ENCODE results near the gene PATJ.
"Not testable (repeated sequence)": the region's sequence is repeated elsewhere in the genome, so short reads cannot be mapped to it uniquely, and the experiment has no call there.

PATJ gene

GRCh38 chr1:61956784-61957183 is 214.5 kb downstream of the PATJ start:
- no peak overlapping the region for H3K4me3 ChIP-seq (ENCODE audit: insufficient read depth, low read length, poor library complexity, severe bottlenecking)
- no peaks in the 10 kb centered on the region for H4K20me1 ChIP-seq (ENCODE audit: low read depth, low read length)
- H3K27me3 ChIP-seq (ENCODE audit: low read length), result no peaks in the 10 kb centered on the region
- H3K79me2 ChIP-seq (ENCODE audit: insufficient read depth, low read length), result no peaks in the 10 kb centered on the region
- H3K27ac ChIP-seq (ENCODE audit: low read depth, low read length), result no peak overlapping the region
- no peak overlapping the region for H3K9ac ChIP-seq (ENCODE audit: low read length)
- H3K36me3 ChIP-seq (ENCODE audit: low read length), result no peaks in the 10 kb centered on the region
- no peaks in the 10 kb centered on the region for H3K9me2 ChIP-seq (replicated peaks; ENCODE audit: insufficient read depth, low read length)
- no peak for TF ChIP-seq EZH2phosphoT487 (conservative IDR thresholded peaks at IDR 0.05; ENCODE audit: low read length)
- TF ChIP-seq CTCF (IDR thresholded peaks at IDR 0.05; ENCODE audit: insufficient read depth, low read length, poor library complexity, severe bottlenecking), result no peak
- no peaks in the 10 kb centered on the region for H3K9me3 ChIP-seq (ENCODE audit: insufficient read depth, low read length)
- no peaks in the 10 kb centered on the region for H3F3A ChIP-seq (ENCODE audit: insufficient read depth)
- H3K4me2 ChIP-seq (ENCODE audit: low read depth, low read length, poor library complexity, severe bottlenecking), result no peak overlapping the region
- H2AFZ ChIP-seq (ENCODE audit: low read depth, low read length, severe bottlenecking), result no peak overlapping the region

GRCh38 chr1:61961009-61961408 is 218.7 kb downstream of the PATJ start:
- Histone ChIP-seq H3K27ac (ENCODE audit: low read depth, low read length) (no peak overlapping the region), H3K4me3 (ENCODE audit: insufficient read depth, low read length, poor library complexity, severe bottlenecking) (no peak overlapping the region), H3K9ac (ENCODE audit: low read length) (no peak overlapping the region), H2AFZ (ENCODE audit: low read depth, low read length, severe bottlenecking) (no peak overlapping the region), H3K9me2 (replicated peaks; ENCODE audit: insufficient read depth, low read length) (no peaks in the 10 kb centered on the region), H3K27me3 (ENCODE audit: low read length) (no peaks in the 10 kb centered on the region), H3K4me2 (ENCODE audit: low read depth, low read length, poor library complexity, severe bottlenecking) (no peak overlapping the region), H3K79me2 (ENCODE audit: insufficient read depth, low read length) (no peaks in the 10 kb centered on the region), H4K20me1 (ENCODE audit: low read depth, low read length) (no peaks in the 10 kb centered on the region), H3F3A (ENCODE audit: insufficient read depth) (no peaks in the 10 kb centered on the region), H3K36me3 (ENCODE audit: low read length) (no peaks in the 10 kb centered on the region), H3K9me3 (ENCODE audit: insufficient read depth, low read length) (no peaks in the 10 kb centered on the region)
- TF ChIP-seq EZH2phosphoT487 (conservative IDR thresholded peaks at IDR 0.05; ENCODE audit: low read length) (no peak), CTCF (IDR thresholded peaks at IDR 0.05; ENCODE audit: insufficient read depth, low read length, poor library complexity, severe bottlenecking) (no peak)

- no peak overlapping the region for H3K4me2 ChIP-seq (ENCODE audit: low read depth, low read length, poor library complexity, severe bottlenecking)
- H3K36me3 ChIP-seq (ENCODE audit: low read length), result no peaks in the 10 kb centered on the region
- H3K9ac ChIP-seq (ENCODE audit: low read length), result no peak overlapping the region
- TF ChIP-seq EZH2phosphoT487 (conservative IDR thresholded peaks at IDR 0.05; ENCODE audit: low read length) (no peak), CTCF (IDR thresholded peaks at IDR 0.05; ENCODE audit: insufficient read depth, low read length, poor library complexity, severe bottlenecking) (no peak)
- no peak overlapping the region for H2AFZ ChIP-seq (ENCODE audit: low read depth, low read length, severe bottlenecking)
- no peaks in the 10 kb centered on the region for H3F3A ChIP-seq (ENCODE audit: insufficient read depth)
- no peaks in the 10 kb centered on the region for H4K20me1 ChIP-seq (ENCODE audit: low read depth, low read length)
- no peak overlapping the region for H3K27ac ChIP-seq (ENCODE audit: low read depth, low read length)
- no peak overlapping the region for H3K4me3 ChIP-seq (ENCODE audit: insufficient read depth, low read length, poor library complexity, severe bottlenecking)
- no peaks in the 10 kb centered on the region for H3K79me2 ChIP-seq (ENCODE audit: insufficient read depth, low read length)
- no peaks in the 10 kb centered on the region for H3K27me3 ChIP-seq (ENCODE audit: low read length)
- H3K9me3 ChIP-seq (ENCODE audit: insufficient read depth, low read length), result no peaks in the 10 kb centered on the region
- H3K9me2 ChIP-seq (replicated peaks; ENCODE audit: insufficient read depth, low read length), result no peaks in the 10 kb centered on the region
These were observed 220.4 kb downstream of the PATJ start for GRCh38 chr1:61962631-61963030.

GRCh38 chr1:61966450-61967225 is 224.4 kb downstream of the PATJ start:
- H3K27ac ChIP-seq (ENCODE audit: low read depth, low read length); H3K79me2 ChIP-seq (ENCODE audit: insufficient read depth, low read length); H3K36me3 ChIP-seq (ENCODE audit: low read length); H3K9me3 ChIP-seq (ENCODE audit: insufficient read depth, low read length); H3K27me3 ChIP-seq (ENCODE audit: low read length); H2AFZ ChIP-seq (ENCODE audit: low read depth, low read length, severe bottlenecking); H3K4me2 ChIP-seq (ENCODE audit: low read depth, low read length, poor library complexity, severe bottlenecking); H3K9ac ChIP-seq (ENCODE audit: low read length); H4K20me1 ChIP-seq (ENCODE audit: low read depth, low read length); H3F3A ChIP-seq (ENCODE audit: insufficient read depth); H3K9me2 ChIP-seq (replicated peaks; ENCODE audit: insufficient read depth, low read length); H3K4me3 ChIP-seq (ENCODE audit: insufficient read depth, low read length, poor library complexity, severe bottlenecking): not testable (repeated sequence)

Data from SU-DHL-6 (cell line).